IPS-11a (cell line): ENCODE data around the gene MYOF.
"Not testable (repeated sequence)": the region's sequence is repeated elsewhere in the genome, so short reads cannot be mapped to it uniquely, and the experiment has no call there.

ENCODE experiments used
- H3K4me3 ChIP-seq: one replicate; pipeline ENCODE4 v1.5.1; 2013; ENCODE audit warnings: low read depth, low read length, control low read depth

MYOF gene

DNA sequence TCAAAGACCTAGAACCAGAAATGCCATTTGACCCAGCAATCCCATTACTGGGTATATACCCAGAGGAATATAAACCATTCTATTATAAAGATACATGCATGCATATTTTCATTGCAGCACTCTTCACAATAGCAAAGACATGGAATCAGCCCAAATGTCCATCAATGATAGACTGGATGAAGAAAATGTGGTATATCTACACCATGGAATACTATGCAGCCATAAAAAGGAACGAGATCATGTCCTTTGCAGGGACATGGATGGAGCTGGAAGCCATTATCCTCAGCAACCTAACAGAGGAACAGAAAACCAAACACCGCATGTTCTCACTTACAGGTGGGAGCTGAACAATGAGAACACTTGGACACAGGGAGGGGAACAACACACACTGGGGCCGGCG is 123.7 kb downstream of the MYOF start:
- H3K4me3 ChIP-seq: not testable (repeated sequence)

- H3K4me3 ChIP-seq: no peak overlapping the region
These were observed 124.5 kb downstream of the MYOF start for GRCh38 chr10:93357680-93358079.

DNA sequence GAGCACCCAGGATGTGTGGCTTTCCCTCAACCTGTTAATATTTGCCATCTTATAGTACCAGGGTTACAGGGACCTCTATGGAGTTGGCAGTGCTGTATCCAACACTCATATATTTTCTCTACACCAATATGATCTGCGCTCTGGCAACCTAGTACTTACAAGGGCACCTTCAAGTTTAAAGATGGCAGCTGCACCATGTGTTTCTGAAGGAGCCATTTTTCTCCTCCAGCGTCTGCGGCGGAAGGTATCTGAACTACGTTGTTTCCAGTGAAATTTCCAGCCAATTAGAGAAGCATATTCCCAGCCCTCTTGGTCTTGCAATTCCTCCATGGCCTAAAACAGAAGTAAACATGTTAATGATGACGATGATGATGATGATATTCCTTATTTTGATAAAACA is 125.6 kb downstream of the MYOF start:
- H3K4me3 ChIP-seq: no peak overlapping the region

GRCh38 chr10:93352638-93353383 is 129.3 kb downstream of the MYOF start:
- no peak overlapping the region for H3K4me3 ChIP-seq

DNA sequence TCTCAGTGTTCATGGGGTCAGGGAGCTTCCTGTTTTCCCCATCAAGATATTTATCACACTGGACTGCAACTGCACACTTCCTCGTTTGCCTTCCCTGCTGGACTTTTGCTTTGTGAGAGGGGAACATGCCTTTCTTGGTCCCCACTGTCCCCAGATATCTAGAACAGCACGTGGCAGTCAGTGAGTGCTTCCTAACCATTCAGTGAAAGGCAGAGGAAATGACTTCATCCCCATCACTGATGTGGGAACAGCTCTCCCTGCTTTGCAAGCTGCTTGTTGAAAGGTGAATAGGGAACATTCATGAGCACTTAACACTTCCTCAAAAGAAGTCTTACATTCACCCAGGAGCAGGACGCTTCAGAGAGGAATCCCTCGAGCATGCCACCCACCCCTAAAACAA is 135.4 kb downstream of the MYOF start:
- H3K4me3 ChIP-seq: no peak overlapping the region

DNA sequence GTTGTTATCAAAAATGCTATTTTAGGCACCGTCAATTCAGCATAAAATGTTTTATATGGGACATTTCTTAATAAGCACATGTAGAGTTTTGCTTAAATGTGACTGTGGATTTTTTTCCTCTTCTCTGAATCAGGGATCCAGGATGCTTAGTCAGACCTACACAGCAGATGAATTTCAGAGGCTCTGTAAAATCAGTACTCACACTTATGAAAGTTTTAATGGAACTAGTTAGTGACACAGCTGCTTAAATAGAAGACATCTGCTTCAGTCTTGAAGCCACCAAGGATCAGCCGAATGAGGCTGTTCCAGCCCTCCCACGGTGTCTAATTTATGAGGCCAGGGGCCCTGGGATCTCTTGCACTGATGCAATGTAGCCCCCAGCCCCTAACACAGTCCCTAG is 136.0 kb downstream of the MYOF start:
- no peak overlapping the region for H3K4me3 ChIP-seq

DNA sequence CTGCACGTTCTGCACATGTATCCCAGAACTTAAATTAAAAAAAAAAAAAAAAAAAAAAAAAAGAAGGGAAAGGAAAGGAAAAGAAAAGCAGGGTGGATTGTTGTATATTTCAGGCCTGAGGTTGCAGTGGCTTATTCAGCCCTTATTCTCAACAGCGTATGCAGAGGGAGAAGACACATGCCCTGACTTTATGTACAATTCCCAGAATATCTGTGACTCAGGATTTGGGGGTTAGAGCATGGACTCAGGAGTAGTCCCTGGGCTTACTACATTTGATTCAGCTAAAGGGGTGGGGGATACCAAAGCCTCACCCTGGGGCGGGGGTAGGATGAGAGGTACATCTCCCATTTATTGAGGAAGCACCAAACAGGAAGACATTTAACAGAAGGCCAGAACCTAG is 137.4 kb downstream of the MYOF start:
- H3K4me3 ChIP-seq: no peak overlapping the region

- H3K4me3 ChIP-seq: no peak overlapping the region
These were observed 139.2 kb downstream of the MYOF start for GRCh38 chr10:93342921-93343320.

- H3K4me3 ChIP-seq: no peak overlapping the region
These were observed 139.8 kb downstream of the MYOF start for GRCh38 chr10:93342366-93342765.

DNA sequence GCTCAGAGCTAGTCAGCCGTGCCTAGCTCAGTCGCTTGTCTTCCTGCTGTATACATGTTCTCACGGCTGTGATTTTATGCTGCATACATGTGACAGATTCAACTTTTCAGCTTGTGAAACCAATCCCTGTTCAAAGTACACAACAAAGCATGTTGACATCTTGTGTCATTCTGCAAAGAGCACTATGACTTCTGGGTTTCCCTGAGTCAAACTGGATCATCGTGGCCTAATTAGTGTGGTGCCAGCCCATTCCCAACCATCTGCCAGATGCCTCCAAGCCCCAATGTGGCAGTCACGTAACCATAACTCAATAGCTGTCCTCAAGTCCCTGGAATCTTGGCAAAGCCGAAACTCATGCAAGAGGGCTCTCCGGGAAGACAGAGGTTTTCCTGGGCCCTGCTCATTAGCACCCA is 144.8 kb downstream of the MYOF start:
- H3K4me3 ChIP-seq: no peak overlapping the region

- no peak overlapping the region for H3K4me3 ChIP-seq
These were observed 145.5 kb downstream of the MYOF start for GRCh38 chr10:93336678-93337077.

DNA sequence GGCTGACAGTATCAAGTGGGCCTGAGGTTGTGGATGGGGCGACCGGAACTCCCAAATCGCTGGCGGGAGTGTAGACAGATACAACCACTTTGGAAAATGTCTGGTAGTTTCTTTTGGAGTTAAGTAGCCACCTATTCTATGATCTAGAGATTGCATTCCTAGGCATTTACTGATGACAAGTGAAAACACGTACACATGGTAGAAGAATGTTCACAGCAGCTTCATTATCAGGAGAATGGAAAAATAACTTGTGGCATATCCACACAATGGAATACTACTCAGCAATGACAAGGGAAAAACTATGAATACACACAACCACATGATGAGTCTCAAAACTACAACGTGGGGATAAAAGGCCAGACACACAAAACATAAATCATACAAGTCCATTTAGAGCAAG is 146.0 kb downstream of the MYOF start:
- no peak overlapping the region for H3K4me3 ChIP-seq

DNA sequence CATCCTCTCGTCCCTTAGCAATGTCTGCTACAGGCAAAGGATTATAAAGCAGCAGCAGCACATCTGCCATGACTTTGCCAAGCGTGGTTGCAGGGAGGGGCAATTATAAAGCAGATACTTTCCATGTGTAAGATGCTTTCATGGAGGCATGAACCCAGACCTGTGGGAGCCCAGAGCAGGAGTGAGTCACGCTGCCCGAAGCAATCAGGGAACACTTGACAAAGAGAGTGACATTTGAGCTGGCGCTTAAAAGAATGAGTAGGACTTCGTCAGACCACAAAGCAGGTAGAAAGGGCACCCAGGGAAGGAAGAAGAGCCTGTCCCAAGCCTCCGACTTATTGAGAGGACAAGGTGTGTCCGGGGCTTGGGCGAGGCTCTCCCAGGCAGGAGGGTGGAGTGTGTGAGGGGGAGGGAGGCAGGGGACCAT is 147.2 kb downstream of the MYOF start:
- no peak overlapping the region for H3K4me3 ChIP-seq

GRCh38 chr10:93334181-93334580 is 148.0 kb downstream of the MYOF start:
- no peak overlapping the region for H3K4me3 ChIP-seq

DNA sequence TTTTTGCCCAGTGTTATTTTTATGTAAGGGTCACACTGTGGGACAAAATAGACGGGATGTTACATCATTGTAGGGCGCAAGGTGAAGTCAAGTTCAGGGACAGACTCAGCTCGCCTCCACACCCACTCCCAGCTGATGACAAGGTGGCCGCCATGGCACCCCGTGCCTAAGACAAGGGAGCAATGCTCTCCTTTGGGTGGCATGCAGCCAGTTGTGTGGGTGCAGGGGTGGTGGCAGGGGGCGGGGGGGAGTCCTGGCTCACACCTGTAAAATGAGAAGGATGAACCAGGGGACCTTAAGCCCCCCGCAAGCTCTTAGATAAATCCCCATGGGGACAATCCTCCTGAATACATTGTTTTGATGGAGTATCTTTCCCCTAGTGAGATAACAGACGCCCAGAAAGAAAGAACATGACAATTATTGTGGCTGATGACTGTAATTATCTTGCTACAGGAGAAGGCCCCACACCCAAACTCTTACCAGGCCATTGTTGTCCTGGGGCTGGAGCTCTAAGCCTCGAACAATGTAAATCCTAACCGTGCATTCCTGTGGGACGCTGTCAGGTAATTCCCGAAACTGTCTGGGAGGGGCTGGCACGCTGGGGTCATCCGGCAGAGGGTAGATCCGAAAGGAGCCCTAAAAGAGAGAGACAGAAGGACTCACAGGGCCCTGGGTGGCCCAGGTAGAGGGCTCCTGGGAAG is 148.7 kb downstream of the MYOF start:
- H3K4me3 ChIP-seq: no peak overlapping the region

GRCh38 chr10:93330824-93331223 is 151.3 kb downstream of the MYOF start:
- no peak overlapping the region for H3K4me3 ChIP-seq

GRCh38 chr10:93319896-93320295 is 162.2 kb downstream of the MYOF start:
- H3K4me3 ChIP-seq: no peak overlapping the region

DNA sequence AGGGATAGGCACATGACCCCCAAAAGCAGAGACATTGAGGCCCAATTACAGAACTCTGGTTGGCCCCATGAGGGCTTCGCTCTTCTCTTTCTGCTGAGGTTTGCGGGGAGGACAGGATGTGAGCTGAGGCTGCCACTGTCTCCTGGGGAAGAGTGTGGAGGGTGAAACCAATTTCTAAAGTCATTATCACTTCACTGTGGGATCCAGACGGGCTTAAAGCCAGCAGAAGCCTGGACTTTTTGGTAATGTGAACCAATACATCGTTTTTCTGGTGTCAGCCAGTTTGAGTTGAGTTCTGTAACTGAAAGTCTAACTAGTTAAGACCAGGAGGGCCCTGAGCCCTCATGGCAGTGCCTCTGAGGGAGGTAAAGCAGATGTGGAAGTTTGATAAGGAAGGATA is 163.0 kb downstream of the MYOF start:
- H3K4me3 ChIP-seq: no peak overlapping the region

DNA sequence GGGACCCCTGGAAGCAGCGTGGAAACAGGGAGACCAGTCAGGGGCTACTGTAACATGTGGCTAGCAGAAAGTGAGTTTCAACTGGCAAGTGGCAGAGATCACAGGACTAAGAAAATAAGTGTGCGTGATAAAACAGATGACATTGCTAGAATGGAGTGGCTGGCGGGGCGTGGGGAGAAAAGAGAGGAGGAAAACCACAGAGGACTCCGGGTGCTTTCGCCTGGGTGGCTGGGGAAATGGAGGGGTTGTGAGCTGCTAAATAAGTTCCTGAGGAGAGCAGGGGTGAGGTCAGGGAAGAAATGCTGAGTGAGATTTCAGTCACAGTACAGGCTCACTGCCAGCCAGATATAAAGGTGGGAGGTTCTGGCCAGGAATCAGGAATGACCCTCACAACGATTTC is 166.9 kb downstream of the MYOF start:
- H3K4me3 ChIP-seq: no peak overlapping the region

DNA sequence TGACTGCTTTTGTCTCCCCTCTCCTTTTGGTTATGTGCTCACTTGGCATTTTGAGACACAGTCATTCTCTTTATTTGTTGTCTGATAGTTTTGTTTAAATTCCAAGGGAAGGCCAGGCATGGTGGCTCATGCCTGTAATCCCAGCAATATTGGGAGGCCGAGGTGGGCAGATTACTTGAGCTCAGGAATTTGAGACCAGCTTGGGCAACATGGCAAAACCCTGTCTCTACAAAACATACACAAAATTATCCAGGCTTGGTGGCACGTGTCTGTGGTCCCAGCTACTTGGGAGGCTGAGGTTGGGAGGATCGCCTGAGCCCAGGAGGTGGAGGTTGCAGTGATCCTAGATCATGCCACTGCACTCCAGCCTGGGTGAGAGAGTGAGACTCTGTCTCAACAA is 167.5 kb downstream of the MYOF start:
- not testable (repeated sequence) for H3K4me3 ChIP-seq

DNA sequence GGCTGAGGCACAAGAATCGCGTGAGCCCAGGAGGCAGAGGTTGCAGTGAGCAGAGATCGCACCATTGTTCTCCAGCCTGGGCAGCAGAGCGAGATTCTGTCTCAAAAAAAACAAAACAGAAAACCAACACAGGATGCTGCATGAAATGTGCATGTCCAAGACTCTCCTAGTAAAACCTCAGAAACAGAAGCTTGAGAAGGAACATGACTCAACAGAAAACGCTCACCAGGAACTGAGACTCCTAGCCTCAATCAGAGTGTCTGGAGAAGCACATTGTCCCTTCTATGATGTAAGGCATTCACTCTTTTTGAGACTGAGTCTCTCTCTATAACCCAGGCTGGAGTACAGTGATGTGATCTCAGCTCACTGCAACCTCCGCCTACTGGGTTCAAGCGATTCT is 168.3 kb downstream of the MYOF start:
- H3K4me3 ChIP-seq: no peak overlapping the region

- H3K4me3 ChIP-seq: no peak overlapping the region
These were observed 173.1 kb downstream of the MYOF start for GRCh38 chr10:93309062-93309461.

DNA sequence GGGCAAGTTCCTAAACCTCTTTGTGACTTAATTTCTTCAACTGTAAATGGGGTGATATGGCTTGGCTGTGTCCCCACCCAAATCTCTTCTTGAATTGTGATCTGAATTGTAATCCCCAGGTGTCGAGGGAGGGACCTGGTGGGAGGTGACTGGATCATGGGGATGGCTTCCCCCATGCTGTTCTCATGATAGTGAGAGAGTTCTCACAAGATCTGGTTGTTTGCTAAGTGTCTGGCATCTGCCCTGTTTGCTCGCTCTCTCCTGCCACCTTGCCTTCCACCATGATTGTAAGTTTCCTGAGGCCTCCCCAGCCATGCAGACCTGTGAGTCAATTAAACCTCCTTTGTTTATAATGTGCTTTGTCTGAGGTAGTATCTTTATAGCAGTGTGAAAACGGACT is 177.0 kb downstream of the MYOF start:
- no peak overlapping the region for H3K4me3 ChIP-seq
